LNCAP (cell line): ENCODE measurements around the gene KL.

Source experiments
- CTCF ChIP-seq: fragments of 450-650 bp; IDR thresholded peaks from 2 replicates; pipeline ENCODE4 v1.5.1; 2017; ENCODE audit warnings: mild to moderate bottlenecking

Gene KL

GRCh38 chr13:33109271-33109697 is 93.1 kb downstream of the KL start:
- TF ChIP-seq CTCF, result no peak

- no peak; the same call in 1 of the 2 replicates for TF ChIP-seq CTCF
These were observed 93.6 kb downstream of the KL start for GRCh38 chr13:33109801-33110200.

- TF ChIP-seq CTCF, result no peak
These were observed 94.1 kb downstream of the KL start for GRCh38 chr13:33110386-33110712.

GRCh38 chr13:33110713-33111413 is 94.6 kb downstream of the KL start:
- no peak for TF ChIP-seq CTCF

- TF ChIP-seq CTCF, result no peak
These were observed 95.3 kb downstream of the KL start for GRCh38 chr13:33111414-33112110.

GRCh38 chr13:33112766-33113165 is 96.5 kb downstream of the KL start:
- no peak for TF ChIP-seq CTCF

- TF ChIP-seq CTCF, result no peak
These were observed 97.9 kb downstream of the KL start for GRCh38 chr13:33114146-33114545.
